GM21717 (cell line): ENCODE data around the gene ASCL2.

Experiments
- ATAC-seq: cut with Tn5 transposase; IDR thresholded peaks from one replicate; pipeline ENCODE4 v1.9.1; 2021; ENCODE audit warnings: mild to moderate bottlenecking, moderate library complexity; ENCODE audit not compliant: unreplicated experiment

The ASCL2 gene

GRCh38 chr11:2309251-2310072, 39.1 kb upstream of the ASCL2 start:
- ATAC-seq: no peak

GRCh38 chr11:2308713-2309112, 38.3 kb upstream of the ASCL2 start:
- ATAC-seq: no peak

- no peak for ATAC-seq
Observed at GRCh38 chr11:2307501-2308331, 37.3 kb upstream of the ASCL2 start.

- no peak for ATAC-seq
Observed at GRCh38 chr11:2306877-2307500, 36.6 kb upstream of the ASCL2 start.

- no peak for ATAC-seq
Observed at GRCh38 chr11:2306452-2306823, 36.0 kb upstream of the ASCL2 start.

- ATAC-seq: no peak
Observed at GRCh38 chr11:2305788-2306451, 35.5 kb upstream of the ASCL2 start.

- ATAC-seq: no peak
Observed at GRCh38 chr11:2305140-2305778, 34.9 kb upstream of the ASCL2 start.

- no peak for ATAC-seq
Observed at GRCh38 chr11:2304506-2305139, 34.2 kb upstream of the ASCL2 start.

GRCh38 chr11:2303627-2304505, 33.5 kb upstream of the ASCL2 start:
- no peak for ATAC-seq

- no peak for ATAC-seq
Observed at GRCh38 chr11:2302896-2303626, 32.7 kb upstream of the ASCL2 start.

GRCh38 chr11:2302306-2302895, 32.0 kb upstream of the ASCL2 start:
- no peak for ATAC-seq

- no peak for ATAC-seq
Observed at GRCh38 chr11:2301631-2302305, 31.4 kb upstream of the ASCL2 start, which contains the start of the genes C11orf21 and TSPAN32. Gene C11orf21, minus strand, starts transcription at chr11:2301918. Its CDS starts 110 bp downstream, at chr11:2301808. Gene TSPAN32, plus strand, starts transcription at chr11:2302013. Its CDS starts 137 bp downstream, at chr11:2302150.

- no peak for ATAC-seq
Observed at GRCh38 chr11:2300936-2301630, 30.7 kb upstream of the ASCL2 start.

- ATAC-seq: no peak
Observed at GRCh38 chr11:2300290-2300935, 30.0 kb upstream of the ASCL2 start.

- ATAC-seq: no peak
Observed at GRCh38 chr11:2299773-2300172, 29.4 kb upstream of the ASCL2 start.
